Panc1 (cell line): ENCODE measurements around the gene SERGEF. TPM values are rescaled to one million over a fixed set of nuclear protein-coding genes. Genes with fewer than 3 reads are reported as not detected.

ENCODE experiments used
- ATAC-seq: fragments of 200-7000 bp; cut with Tn5 transposase; 2 replicates; pipeline ENCODE4 v1.9.1; 2020; ENCODE audit warnings: mild to moderate bottlenecking, moderate library complexity
- BruUV-seq: library from RNA; stranded (reverse); fragments of 400-500 nt; replicated peaks from 2 replicates; lab custom pipeline; 2021; lab: Mats Ljungman, UMichigan
- CTCF ChIA-PET: fragments of 300-600 bp; sonication (Branson Sonifier 250); formaldehyde crosslinking; loops from one replicate; lab custom pipeline; 2022; ENCODE audit warnings: antibody characterized with exemption; lab: Charles Lee
- POLR2A ChIA-PET: fragments of 300-600 bp; sonication (Branson Sonifier 250); formaldehyde crosslinking; loops from one replicate; lab custom pipeline; 2022; ENCODE audit warnings: antibody characterized with exemption; lab: Charles Lee
- DNase-seq: peaks from one replicate; pipeline ENCODE4 v3.0.0-alpha.2; 2010; ENCODE audit warnings: low read depth, low spot score
- H3K27ac ChIP-seq: 2 replicates; pipeline ENCODE4 v1.5.1; 2011; ENCODE audit warnings: mild to moderate bottlenecking, low read length, inconsistent platforms
- H3K27me3 ChIP-seq: fragments of 200-500 bp; sonication (Bioruptor generic); 2 replicates; pipeline ENCODE4 v1.6.0; 2014; ENCODE audit warnings: low read length, inconsistent platforms; ENCODE audit not compliant: control insufficient read depth, insufficient read depth
- H3K36me3 ChIP-seq: fragments of 200-500 bp; sonication (Bioruptor generic); 2 replicates; pipeline ENCODE4 v1.5.1; 2014; ENCODE audit warnings: inconsistent platforms, mild to moderate bottlenecking, low read length, moderate library complexity; ENCODE audit not compliant: control insufficient read depth, insufficient read depth
- H3K4me1 ChIP-seq: 2 replicates; pipeline ENCODE4 v1.5.1; 2011; ENCODE audit warnings: inconsistent platforms, mild to moderate bottlenecking, low read length, moderate library complexity; ENCODE audit not compliant: control insufficient read depth, insufficient read depth
- H3K4me3 ChIP-seq, 2 experiments: 2 replicates each; pipeline ENCODE4 v1.5.1; 2011 to 2012; ENCODE audit warnings: low read depth in 2 of 2, low read length in 2 of 2, mild to moderate bottlenecking in 2 of 2, inconsistent platforms in 1 of 2, moderate library complexity in 1 of 2
- H3K9me3 ChIP-seq: fragments of 200-500 bp; sonication (Bioruptor generic); 2 replicates; pipeline ENCODE4 v1.5.1; 2014; ENCODE audit warnings: low read depth, mild to moderate bottlenecking, inconsistent platforms, low read length, moderate library complexity; ENCODE audit not compliant: control insufficient read depth, insufficient read depth
- CTCF ChIP-seq: fragments of 450-650 bp; IDR thresholded peaks from 2 replicates; pipeline ENCODE4 v1.5.1; 2017; ENCODE audit warnings: mild to moderate bottlenecking
- POLR2AphosphoS5 ChIP-seq: IDR thresholded peaks from 2 replicates; pipeline ENCODE4 v1.6.1; 2012; ENCODE audit warnings: mild to moderate bottlenecking, low read depth, low read length, moderate library complexity
- REST ChIP-seq, 2 experiments: IDR thresholded peaks; 2 replicates each; pipeline ENCODE4 v1.6.1; 2011 to 2012; ENCODE audit warnings: low read depth in 2 of 2, control low read depth in 1 of 2, low read length in 1 of 2, mild to moderate bottlenecking in 1 of 2, moderate library complexity in 1 of 2; ENCODE audit not compliant: insufficient read depth in 1 of 2
- SIN3A ChIP-seq: IDR thresholded peaks from 2 replicates; pipeline ENCODE4 v1.6.1; 2012; ENCODE audit warnings: low read depth, mild to moderate bottlenecking, low read length, moderate library complexity, borderline replicate concordance; ENCODE audit not compliant: insufficient read depth
- TCF7L2 ChIP-seq: IDR thresholded peaks from 2 replicates; pipeline ENCODE4 v1.6.1; 2011; ENCODE audit warnings: mild to moderate bottlenecking, low read depth, low read length, inconsistent platforms
- in situ Hi-C: cut with HindIII; loops from 2 replicates; pipeline ENCODE4 v1.10.0; 2016; ENCODE audit warnings: low sequenced_read_pairs, low pct_unique_long_range_greater_than_20kb
- intact Hi-C: fragments of 100-400 bp; cut with micrococcal nuclease; formaldehyde crosslinking; loops from one replicate; pipeline ENCODE4 v1.10.0; 2022; ENCODE audit not compliant: unreplicated experiment
- total RNA-seq: library from RNA; stranded (reverse); gene quantifications from one replicate; pipeline ENCODE4 v1.2.1, GENCODE V29; 2021; ENCODE audit not compliant: unreplicated experiment

SERGEF gene
- total RNA-seq, 1 experiment from 2014 or later = 35.5 TPM

GRCh38 chr11:17958446-17958845 lies 54.4 kb downstream of the SERGEF start:
- Histone ChIP-seq H3K27ac (no peak overlapping the region), H3K9me3 (no peaks in the 10 kb centered on the region), H3K36me3 (no peaks in the 10 kb centered on the region), H3K4me3 (no peak overlapping the region), H3K27me3 (no peaks in the 10 kb centered on the region), H3K4me1 (no peaks in the 10 kb centered on the region)
- no peak for DNase-seq
- intact Hi-C loops = no loop called here
- ATAC-seq = no peak
- TF ChIP-seq POLR2AphosphoS5 = no peak
- TF ChIP-seq CTCF = no peak
- no peak for TF ChIP-seq REST (IDR thresholded peaks at IDR 0.05; ENCODE audit: insufficient read depth in 1 of 2, low read depth in 2 of 2, low read length in 1 of 2)
- no peak for TF ChIP-seq TCF7L2
- TF ChIP-seq SIN3A = no peak
- ChIA-PET POLR2A (no interaction called here), CTCF (no interaction called here)
- in situ Hi-C loops = no loop called here
- no TSS peak for BruUV-seq

GRCh38 chr11:17954395-17955252 lies 58.2 kb downstream of the SERGEF start:
- TF ChIP-seq CTCF (no peak), TCF7L2 (no peak), SIN3A (no peak), POLR2AphosphoS5 (no peak), REST (IDR thresholded peaks at IDR 0.05; ENCODE audit: insufficient read depth in 1 of 2, low read depth in 2 of 2, low read length in 1 of 2) (no peak)
- ChIA-PET CTCF (no interaction called here), POLR2A (no interaction called here)
- no peak overlapping the region for H3K4me3 ChIP-seq
- intact Hi-C loops = no loop called here
- in situ Hi-C loops = no loop called here
- no peaks in the 10 kb centered on the region for H3K27me3 ChIP-seq
- no TSS peak for BruUV-seq
- no peak overlapping the region for H3K27ac ChIP-seq
- DNase-seq (no peak), ATAC-seq (no peak)
- no peaks in the 10 kb centered on the region for H3K9me3 ChIP-seq
- no peaks in the 10 kb centered on the region for H3K36me3 ChIP-seq
- no peaks in the 10 kb centered on the region for H3K4me1 ChIP-seq
